NOMO-1 treated with DMSO at 0.1 percent for 48 hours (cell line): ENCODE data around the gene CNTROB.

Source experiments
- DNase-seq: peaks from one replicate; lab custom pipeline; 2025; ENCODE audit not compliant: unreplicated experiment; lab: John Stamatoyannopoulos, UW

CNTROB gene

DNA sequence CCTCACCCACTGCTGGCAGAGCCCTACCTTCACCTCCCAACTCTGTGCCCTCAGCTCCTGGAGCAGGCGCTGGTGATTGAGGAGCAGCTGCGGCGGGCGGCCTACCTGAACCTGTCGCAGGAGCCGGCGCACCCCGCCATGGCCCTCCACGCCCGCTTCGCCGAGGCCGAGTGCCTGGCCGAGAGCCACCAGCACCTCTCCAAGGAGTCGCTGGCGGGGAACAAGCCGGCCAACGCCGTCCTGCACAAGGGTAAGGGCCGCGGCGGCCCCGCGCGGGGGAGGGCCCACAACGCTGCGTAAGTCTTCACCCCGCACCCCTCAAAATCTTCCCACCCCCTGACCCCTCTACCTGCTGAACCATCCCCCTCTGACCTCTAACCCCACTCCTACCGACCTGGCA, 22.9 kb upstream of the CNTROB start:
- no peak for DNase-seq

DNA sequence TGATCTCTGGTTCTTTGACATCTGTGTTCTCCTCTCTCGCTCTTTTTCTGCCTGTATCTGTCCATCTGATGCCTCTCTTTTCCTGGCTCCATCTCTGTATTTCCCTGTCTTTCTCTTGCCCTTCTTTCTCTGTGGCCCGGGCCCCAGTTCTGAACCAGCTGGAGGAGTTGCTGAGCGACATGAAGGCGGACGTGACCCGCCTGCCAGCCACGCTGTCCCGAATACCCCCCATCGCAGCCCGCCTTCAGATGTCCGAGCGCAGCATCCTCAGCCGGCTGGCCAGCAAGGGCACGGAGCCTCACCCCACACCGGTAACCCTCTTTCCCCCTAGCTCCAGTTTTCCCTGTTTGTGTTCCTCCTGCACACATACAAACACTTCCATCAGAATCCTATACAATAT, 21.7 kb upstream of the CNTROB start:
- no peak for DNase-seq

DNA sequence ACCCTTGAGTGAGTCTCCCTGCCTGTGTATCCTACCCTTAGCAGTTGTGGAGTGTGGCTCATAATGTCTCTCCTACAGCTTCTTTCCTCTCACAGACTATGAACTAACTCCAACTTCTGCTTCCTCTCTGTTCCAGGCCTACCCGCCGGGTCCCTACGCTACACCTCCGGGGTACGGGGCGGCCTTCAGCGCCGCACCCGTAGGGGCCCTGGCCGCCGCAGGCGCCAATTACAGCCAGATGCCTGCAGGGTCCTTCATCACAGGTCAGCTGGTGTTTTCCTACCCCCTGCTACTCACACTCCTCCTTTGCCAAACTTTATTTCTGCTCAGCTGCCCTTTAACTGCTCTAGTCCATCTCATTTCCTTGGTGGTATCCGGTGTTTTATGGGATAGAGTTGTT, 21.3 kb upstream of the CNTROB start:
- DNase-seq: no peak

DNA sequence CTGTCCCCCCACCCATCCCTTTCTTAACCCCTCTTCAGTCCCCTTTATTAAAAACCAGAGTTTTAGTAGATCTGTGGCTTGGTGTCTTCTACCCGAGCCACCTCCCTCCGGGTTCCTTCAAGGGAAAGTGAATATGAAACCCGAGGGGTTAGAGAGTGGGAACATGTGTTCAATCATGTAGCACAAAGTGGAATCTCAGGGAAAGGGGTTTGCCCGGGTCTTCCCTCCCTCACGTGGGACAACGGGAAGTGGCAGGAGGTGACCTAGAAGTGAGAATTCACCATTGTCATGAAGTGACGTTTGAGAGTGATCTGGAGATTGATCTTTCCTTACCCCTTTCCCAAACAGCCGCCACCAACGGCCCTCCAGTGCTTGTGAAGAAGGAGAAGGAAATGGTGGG, 20.9 kb upstream of the CNTROB start:
- DNase-seq: no peak

DNA sequence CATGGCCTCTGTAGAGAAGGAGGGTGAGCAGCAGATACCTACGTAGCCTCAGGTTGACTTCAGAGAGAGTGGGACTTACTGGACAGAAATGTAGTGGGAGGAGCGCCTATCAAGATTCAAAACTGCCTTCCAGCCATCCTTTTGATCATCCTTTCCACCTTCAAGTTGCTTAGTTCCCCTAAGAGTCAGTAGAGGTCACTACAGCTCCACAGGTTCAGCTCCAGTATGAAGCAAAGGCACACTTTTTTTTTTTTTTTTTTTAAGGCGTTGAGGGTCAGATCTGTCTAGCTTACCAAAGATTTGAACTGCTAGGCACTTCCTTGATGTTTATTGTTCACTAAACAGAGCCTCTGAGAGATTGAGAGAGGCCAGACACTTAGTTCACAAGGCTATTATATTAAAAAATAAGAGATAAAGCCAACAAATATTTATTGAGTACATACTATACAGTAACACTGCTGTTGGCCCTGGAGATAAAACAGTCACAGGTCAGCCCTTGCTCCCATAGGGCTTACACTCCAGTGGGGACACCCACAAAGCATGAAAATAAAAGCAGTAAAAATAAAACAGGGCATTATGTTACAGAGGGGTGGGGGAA, 19.0 kb upstream of the CNTROB start:
- peak; percentile 87 for DNase-seq

DNA sequence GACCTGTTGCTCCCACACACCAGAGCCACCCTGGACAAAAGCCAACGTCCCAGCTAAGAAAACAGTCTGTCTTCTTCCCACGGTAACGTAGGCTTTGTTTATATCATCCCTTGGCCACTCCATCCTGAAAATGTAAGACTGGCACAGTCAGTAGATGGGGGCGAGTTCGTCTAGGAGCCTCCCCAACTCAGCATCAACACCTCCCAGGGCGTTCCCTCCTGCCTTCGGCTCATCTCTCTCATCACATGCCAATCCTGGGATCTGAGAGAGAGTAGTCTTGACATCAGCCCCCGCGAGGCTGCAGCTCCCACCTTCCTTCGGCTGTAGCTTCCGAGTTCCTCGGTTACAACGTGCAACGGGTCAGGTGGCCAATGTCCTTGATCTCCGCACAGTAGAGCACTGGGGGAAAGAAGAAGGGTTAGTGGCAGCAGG, 16.8 kb upstream of the CNTROB start:
- no peak for DNase-seq

DNA sequence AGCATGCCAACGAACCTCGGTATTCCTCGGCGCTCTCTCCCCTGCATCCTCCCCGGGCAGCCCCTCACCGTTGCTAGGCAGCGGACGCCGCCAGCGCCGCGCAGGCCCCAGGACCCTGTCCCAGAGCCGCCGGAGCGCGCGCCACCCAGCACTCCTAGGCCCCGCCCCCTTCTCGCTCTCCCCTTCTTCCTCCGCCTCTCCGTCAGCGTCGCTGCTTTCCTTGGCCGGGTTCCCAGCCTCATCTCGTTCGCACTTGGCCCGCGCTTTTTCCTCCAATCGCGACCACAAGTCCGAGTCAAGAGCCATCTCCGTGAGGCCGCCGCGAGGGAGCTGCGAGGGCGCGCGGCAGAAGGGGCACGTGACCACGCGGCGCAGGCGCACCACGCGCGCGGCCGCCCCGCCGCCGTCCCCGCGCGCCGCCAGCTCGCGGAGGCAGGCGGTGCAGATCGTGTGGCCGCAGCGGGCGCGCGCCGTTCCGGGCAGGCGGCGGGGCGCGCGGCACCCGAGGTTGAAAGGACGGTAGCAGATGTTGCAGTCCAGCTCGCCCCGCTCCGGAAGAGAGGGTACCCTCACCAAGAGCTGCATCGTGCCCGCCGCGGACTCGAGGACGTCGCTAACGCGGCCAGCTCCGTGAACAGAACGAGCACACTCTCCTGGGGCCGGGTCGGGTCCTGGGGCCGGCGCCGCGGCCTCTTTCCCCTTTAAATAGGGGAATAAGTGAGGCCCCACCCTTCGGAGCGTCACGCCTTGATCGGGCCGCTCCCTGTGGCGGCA, 16.2 kb upstream of the CNTROB start, which contains the start of gene RNF227:
RNF227 (minus strand) TSS at position 679 of the 774 bp plus-strand sequence; CDS start at position 585, 94 bp downstream.
- DNase-seq: peak; percentile 95

DNA sequence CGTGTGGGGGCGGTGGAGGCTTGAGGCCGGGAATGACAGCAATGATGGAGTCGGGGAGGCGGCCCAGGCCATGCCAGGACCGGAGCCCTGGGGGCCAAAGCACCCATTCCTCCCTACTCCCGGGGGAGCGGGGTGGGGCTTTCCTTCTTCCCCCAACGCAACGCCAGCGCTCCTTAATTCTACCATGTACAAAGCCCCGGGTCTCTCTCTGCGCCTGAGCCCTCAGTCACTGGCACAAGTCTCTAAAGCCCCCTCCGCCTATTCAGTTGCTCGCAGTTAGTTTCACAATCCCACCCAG, 15.7 kb upstream of the CNTROB start:
- no peak for DNase-seq

DNA sequence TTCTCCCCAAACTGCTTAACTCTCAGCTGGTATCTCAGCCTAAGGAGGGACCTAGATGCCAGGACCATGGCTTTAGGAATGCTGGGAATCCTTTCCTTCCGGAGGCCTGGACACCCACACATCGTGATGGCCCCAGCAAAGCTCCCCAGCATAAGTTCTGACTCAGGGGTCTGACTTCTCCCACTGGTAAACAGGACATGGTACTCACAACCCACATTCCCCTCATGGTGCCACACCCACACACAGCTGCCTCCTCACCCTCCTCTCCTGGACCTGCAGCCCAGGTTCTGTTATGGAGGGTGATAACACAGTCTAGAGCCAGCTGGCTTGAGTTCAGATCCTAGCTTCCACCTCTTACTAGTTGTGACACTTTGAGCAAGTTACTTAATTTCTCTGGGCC, 15.2 kb upstream of the CNTROB start:
- DNase-seq: no peak

DNA sequence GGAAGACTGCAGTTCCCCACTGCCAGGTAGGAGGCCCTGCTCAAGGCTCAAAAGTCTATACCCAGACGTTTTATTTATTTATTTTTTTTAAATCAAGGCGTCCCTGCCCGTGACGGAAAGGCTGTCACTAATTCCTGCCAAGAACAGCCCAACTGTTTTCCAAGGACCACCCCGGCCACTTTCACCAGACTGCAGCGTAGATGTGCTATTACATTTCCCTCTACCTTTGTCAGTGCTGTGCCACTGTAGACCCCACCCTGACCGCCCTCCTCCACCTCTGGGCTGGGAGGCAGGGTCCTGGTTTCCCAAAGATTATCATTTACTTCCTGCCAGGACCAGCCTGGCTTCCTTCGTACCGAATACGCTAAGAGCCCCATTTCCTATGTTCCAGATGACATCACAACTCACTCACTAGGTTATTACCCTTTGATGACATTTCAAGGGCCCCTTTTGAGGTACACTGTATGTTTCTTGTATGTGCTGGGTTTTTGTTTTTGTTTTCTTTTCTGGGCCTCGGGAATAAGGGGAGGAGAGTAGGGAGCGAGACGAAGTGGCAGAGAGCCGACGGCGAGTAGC, 9.6 kb upstream of the CNTROB start:
- no peak for DNase-seq

DNA sequence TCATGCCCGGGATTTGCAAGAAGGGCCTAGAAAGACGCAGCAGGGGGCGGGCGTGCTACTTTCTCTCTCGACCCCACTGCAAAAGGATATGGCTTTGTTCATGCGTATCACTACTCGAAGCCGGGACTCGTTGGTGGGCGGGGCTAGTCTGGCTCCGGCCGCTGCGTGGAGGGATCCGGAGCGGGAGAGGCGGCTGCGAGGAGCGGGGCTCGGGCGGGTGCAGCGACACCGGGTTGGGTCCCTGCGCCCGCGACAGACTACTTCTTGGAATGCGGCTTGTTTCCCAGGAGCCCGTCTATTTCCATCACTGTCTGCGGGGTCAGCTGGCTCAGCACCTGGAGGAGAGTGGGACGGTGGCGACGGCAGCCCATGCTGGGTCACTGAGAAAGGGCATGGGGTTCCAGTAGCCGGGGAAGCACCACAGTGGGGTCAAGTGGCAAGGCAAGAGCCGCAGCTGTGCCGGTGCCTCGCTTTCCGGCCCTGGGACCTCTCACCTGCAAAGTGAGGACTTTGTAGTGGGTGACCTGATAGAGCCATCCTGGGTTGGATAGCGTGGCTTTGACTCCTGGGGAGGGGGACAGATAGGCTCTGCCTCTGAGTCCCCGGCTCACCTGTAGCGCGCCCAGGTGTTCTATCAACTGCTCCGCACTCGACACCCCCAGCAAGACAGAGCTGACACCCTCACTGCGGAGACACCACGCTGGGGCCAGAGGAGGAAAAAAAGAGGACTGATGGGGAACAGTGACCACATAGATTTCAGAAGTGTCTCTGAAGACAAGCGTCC, 9.0 kb upstream of the CNTROB start:
- no peak for DNase-seq

DNA sequence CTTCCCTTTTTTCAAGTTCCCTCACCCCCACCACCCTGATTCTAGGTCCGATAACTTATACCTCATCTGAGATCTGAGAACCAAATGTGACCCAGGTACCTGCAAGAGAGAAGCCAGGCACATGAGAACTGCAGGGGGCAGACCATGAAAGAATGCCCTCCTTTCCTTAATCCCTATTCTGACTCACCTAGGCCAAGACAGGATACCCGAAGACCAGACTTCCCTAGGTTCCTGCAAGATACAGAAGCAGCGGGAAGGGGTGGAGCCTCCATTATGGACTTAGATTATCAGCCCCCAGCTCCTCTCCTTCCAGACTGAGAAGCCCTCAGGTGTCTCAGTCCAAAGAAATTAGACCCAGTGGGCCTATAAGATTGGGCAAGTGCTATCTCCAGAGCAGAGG, 4.4 kb upstream of the CNTROB start:
- DNase-seq: no peak

DNA sequence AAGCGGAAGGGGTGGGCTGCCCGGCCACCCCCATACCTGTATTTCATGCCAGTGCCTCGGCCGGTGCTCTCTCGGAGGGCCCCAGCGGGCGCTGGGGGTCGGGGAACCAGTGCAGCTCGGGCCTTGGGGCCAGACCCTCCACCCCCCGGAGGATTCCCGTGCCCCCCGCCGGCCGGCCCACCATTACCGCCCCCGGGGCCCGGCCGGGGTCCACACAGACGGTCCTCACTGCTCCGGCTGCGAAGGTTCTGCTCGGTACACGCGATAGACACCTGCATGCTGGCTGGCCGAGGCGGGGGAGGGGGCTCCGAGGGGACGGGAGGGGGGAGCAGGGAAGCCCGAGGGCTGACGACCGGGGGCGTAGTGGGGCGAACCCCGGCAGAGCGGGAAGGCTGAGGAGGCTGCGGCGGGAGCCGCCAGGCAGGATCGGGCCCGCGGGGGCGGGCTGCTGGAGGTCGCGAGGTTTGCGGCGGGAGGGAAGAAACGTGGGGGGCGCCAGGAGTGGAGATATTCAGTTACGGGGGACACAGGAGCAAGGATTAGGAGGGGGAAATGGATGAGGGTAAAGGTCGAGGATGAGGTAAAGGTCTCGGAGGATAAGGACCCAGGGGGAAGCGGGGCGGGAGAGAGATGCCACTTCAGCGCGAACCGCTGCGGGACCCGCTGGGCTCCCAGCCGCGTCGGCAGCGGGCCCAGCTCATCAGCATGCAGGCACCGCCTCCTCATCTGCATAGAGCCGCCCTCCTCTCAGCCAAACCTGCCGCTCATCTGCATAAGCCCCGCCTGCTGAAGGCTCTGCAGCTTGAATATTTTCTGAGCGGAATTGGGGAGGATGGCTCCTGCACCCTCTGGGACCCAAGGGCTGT, 2.6 kb upstream of the CNTROB start, which contains the start of gene KCNAB3:
KCNAB3 (minus strand) TSS at position 699 of the 866 bp plus-strand sequence; CDS start at position 278, 421 bp downstream.
- DNase-seq: no peak

DNA sequence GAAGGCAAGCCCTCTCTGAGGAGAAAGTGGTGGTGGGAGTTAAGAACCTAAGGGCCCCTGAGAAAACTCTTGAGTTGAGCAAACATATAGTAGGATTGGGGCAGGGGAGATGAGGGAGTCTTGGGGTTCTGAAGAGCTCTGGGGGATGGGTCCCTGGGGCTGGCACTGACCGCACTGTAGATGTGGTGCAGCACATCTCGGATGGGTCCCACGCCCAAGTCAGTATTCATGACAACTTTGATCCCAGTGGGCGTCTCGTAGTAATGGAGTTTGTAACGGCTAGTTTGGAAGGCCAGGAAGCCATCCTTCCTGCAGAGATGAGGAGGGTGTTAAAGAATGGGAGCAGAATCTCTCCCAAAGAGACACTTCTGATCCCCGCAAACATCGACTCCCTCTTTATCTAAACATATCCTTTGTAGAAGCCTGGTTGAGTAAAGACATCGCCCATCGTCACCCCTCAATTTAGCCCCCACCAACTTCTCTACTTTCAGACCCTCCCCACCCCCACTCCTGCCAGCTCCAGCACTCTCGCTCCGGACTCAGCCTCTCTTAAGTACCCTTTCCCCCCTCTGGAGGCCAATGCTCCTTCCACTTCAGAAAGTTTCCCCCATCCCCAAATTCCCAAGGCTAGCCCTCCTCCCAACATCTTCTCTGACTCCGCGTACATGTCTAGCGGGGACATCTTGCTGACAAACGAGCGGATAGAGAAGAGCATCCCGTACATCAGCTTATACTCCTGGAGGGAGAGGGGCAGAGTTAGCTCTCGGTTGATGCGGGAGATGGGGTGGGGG, 970 bp upstream of the CNTROB start:
- DNase-seq: no peak

DNA sequence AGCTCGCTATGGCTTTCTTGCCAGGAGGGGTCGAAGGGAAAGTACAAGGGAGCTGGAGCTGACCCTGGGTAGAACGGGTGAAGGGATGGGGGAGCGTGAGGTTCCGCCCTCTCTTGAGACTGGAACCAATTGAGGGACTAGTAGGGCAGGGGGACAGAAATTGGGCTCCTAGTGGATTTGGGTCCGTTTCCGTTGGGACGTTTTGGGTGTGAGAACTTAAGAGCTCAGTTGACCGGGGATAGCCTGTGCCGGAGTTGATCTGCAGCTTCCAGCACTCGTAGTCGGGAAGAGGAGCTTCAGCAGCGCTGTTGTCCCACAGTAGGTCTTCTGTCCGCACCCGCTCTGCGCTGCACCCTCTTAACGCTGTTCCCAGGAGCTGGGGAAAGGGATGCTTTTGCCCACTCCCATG, 481 bp downstream of the CNTROB start:
- peak; percentile 50 for DNase-seq

DNA sequence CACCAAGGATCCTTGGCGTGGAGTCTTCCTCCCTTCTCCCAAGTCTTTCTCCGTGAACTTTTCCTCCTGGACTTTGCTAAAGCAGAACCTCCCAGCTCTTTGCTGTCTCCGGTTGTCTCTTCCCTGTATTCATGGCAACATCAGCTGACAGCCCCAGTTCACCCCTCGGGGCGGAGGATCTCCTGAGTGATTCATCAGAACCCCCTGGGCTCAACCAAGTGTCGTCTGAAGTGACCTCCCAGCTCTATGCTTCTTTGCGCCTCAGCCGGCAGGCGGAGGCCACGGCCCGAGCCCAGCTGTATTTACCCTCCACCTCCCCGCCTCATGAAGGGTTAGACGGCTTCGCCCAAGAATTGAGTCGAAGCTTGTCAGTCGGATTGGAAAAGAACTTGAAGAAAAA, 943 bp downstream of the CNTROB start:
- peak; percentile 83 for DNase-seq

DNA sequence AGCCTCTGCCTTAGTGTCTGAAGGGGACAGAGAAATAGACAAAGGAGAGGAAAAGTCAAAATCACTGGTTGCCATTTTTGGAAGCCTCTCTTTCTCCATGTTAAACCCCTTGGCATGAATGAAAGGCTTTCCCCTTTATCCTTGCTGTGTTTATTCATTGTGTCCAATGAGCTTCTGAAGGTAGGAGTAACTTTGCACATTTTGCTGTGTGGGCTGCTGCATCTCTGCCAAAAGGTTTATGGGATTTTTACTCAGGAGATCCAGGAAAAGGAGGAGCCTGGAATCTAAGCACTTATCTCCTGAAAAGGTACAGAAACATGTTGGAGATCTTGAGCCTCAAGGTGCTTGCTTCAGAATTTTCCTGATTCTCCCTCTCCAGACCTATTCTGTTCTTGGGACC, 3.9 kb downstream of the CNTROB start:
- DNase-seq: no peak

DNA sequence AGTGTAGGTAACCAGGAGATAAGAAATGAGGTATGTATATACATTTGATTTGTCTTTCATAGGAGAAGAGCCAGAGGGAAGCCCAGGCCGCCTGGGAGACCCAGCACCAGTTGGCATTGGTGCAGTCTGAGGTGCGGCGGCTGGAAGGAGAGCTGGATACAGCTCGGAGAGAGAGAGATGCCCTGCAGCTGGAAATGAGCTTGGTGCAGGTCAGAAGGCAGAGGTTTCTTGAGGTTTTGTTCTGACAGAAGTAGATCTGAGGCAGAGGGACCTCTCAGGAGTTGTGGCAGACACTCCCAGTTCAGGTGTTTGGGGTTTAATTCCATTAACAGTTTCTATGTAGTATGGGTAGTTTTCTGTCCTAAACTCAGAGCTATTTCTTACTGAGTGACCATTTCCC, 8.0 kb downstream of the CNTROB start:
- DNase-seq: no peak

DNA sequence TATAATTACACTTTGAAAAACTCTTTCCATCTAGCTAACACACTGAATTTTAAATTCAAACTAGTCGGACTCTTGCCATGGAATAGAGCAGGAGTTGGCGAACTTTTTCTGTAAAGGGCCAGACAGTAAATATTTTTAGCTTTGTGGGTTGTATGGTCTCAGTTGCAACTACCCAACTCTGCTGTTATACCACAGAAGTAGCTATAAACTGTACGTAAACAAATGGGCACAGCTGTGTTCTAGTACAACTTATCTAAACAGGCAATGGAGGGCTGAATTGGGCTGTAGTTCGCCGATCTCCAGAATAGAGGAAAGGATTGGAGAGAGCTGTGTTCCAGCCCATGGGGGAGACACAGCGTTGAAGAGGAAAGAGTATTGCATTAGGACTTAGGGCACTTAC, 8.7 kb downstream of the CNTROB start:
- no peak for DNase-seq

DNA sequence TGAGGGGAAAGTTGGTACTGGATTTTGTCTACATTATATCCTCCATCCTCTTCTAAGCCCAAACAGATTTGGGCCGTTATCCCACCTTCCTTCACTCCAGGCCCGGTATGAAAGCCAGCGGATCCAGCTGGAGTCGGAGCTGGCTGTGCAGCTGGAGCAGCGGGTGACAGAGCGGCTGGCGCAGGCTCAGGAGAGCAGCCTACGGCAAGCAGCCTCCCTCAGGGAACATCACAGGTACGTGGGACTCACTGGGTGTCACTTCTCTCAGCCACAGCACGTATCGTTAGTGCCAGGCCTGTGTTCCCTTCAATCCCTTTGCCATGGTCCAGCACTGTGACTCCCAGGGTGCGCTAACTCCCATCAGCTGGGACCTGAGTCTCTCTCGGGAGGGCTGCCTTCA, 11.3 kb downstream of the CNTROB start:
- DNase-seq: no peak
